ENCODE data around the gene CLEC3B.

Gene CLEC3B

GRCh38 chr3:45003406-45003805, 22.7 kb upstream of the CLEC3B start:
- DNase-seq (ENCODE audit: low read depth), result no peak

- DNase-seq (ENCODE audit: low read depth), result no peak
Measured at GRCh38 chr3:45003859-45004258, 22.2 kb upstream of the CLEC3B start.

- no peak for DNase-seq (ENCODE audit: low read depth)
Measured at GRCh38 chr3:45007091-45007490, 19.0 kb upstream of the CLEC3B start.

- no peak for DNase-seq (ENCODE audit: low read depth)
Measured at GRCh38 chr3:45008117-45008516, 18.0 kb upstream of the CLEC3B start.

DNA sequence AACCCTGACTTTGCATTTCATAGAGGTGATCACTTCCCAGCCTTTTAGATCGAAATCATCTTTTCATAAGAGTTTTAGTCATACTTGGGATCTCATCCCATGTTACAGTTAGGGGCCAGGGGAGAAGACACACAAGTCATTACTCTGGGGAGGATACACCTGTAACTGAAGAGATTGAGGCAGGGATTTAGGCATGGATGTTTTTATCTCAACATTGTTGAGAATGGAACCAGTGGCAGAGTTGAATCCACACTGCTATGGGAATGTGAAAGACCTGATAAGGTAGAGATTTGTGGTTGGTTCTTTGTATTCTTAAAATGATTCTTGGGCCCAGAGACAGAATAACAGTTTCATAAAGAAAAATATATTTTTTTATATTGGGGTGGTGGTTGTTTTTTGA, 16.2 kb upstream of the CLEC3B start:
- DNase-seq (ENCODE audit: low read depth), result no peak

GRCh38 chr3:45010811-45011333, 15.2 kb upstream of the CLEC3B start:
- no peak for DNase-seq (ENCODE audit: low read depth)

- DNase-seq (ENCODE audit: low read depth), result no peak
Measured at GRCh38 chr3:45011756-45012508, 14.2 kb upstream of the CLEC3B start.

- DNase-seq (ENCODE audit: low read depth), result no peak
Measured at GRCh38 chr3:45012577-45012976, 13.5 kb upstream of the CLEC3B start.

DNA sequence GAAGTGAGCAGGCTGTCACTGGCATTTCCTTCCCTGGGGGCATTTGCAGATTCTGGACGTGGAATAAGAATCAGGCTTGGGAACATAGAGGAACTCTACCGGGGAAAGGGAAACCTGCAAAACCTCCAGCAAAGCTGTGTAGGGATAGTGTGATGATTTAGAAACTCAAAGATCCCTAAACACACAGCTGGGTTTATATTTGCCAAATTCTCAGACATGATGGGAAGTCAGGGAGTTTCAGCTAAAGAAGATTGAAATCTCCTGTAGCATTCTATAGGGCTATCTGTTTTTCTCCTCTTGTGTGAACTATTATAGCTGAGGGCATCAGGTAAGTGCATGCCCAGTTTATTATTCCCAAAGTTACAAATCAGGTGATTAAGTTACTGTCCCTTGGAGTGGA, 9.2 kb upstream of the CLEC3B start:
- no peak for DNase-seq (ENCODE audit: low read depth)

- DNase-seq (ENCODE audit: low read depth), result no peak
Measured at GRCh38 chr3:45017821-45018220, 8.3 kb upstream of the CLEC3B start.

GRCh38 chr3:45020534-45020933, 5.6 kb upstream of the CLEC3B start:
- no peak for DNase-seq (ENCODE audit: low read depth)

DNA sequence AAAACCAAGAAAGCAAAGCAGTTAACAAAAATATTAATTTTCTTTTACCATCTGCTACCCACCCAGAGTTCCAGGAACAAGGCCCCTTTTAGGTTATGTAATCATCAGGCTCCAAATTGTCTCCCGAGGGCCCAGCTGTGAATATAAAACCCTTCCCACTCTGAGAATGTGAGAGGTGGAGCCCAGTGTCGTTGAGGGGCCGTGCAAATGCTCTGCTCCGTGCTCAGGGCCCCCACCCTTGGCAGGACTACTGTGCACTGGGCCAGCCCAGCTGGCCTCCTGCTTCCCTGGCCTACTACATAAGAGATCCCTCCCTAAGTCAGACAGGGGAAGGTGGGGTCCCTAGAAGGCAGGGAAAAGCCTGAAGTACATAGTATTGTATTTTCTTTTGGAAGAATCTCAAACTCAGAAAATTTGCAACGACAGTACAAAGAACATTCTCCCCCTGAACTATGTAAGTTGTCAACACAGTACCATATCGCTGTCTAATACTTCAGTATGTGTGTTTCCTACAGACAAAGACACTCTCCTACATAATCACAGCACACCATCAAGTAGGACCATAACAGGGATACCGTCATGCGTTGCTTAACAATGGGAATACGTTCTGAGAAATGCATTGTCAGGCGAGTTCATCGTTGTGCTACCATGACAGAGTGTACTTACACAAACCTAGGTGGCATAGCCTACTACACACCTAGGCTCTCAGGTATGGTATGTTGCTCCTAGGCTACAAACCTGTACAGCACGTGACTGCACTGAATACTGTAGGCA, 4.4 kb upstream of the CLEC3B start:
- no peak for DNase-seq (ENCODE audit: low read depth)

DNA sequence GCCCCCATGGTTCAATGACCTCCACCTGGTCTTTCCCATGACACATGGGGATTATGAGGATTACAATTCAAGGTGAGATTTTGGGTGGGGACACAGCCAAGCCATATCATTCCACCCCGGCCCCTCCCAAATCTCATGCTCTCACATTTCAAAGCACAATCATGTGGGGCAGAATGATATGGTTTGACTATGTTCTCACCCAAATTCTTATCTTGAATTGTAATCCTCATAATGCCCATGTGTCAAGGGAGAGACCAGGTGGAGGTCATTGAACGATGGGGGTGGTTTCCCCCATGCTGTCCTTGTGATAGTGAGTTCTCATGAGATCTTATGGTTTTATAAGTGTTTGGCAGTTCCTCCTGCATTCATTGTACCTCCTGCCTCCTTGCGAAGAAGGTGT, 2.4 kb upstream of the CLEC3B start:
- DNase-seq (ENCODE audit: low read depth), result no peak

DNA sequence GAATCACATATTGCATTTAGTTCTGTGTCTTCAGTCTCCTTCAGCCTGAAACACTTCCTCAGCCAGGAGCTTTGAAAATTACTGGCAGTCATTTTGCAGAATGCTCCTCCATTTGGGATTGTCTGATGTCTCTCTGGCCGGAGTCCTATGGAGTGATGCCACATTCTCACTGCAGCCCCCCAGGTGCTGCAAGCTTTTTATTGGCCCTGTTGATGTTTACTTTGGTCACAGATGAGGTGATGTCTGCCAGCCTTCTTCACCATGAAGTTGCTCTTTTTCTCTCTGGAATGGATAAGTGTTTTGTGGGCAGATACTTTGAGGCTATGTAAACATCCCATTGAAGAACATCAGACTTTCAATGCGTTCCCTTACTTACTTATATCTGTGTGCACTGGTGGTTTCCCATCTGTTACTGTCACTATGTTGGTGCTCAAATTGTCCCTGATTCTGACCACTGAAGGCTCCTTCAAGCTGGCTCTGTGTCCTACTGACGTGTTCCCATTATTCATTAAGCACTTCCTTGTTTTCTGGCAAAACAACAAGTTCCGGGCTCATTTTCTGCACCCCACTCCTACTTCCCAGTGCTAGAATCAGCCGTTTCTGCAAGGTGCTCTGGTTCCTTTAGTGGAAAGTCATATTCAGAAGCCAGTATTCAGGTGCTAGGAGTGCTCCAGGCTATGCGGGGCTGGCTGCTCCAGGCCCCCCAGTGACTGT, 1.4 kb upstream of the CLEC3B start:
- no peak for DNase-seq (ENCODE audit: low read depth)

DNA sequence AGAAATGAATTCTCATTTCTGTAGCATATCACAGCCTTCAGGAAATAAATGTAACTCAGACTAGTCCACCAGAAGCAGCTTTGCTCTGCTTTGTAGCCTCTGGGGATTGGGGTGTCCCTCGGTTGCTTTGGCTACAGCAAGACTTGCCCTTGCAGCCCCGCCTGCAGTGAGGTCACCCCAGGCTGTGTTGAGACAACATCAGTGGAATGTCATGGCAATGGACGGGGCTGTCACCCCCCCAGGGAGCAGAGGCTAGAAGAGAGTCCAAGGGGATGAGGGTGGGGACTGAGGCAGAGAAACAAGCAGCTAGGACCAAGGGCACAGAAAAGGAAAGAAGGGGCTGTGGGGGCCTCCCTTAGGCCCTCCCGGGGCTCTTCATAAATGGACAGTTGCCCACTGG, 854 bp downstream of the CLEC3B start:
- DNase-seq (ENCODE audit: low read depth), result no peak

DNA sequence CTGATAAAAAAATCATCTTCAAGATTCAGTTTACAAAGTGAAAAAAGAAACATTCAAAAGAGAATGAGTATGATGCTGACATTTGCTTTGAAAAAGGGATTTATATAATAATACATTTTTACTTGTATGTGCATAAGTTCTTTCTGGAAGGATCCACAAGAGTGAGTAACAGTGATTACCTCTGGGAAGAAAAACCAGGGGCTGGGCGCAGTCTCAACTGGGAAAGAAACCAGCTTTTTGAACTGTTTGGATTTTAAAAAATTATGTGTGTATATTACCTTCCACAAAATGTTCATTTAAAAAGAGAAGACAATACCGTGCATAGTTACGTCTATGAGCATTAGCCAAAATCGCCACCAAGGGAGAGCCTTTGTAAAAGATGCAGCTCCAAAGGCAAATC, 1.3 kb downstream of the CLEC3B start:
- no peak for DNase-seq (ENCODE audit: low read depth)

DNA sequence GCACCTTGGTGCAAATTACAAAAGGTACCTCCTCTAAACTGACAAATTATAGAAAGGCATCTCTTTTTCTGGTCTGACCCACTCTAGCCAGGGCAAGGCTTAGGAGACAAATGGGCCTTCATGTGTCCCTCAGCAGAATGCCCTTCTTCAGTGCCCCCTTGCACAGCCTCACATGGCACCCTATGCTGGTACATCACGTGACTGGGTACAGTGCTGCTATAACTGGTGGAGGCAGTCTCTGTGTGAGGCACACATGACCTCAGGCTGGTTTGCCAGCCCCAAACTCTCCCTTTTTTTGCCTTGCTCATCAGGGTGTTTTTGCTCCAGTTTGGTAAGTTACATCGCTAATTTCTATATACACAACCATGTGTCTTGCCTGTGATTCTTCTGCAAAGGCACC, 3.1 kb downstream of the CLEC3B start:
- DNase-seq (ENCODE audit: low read depth), result no peak

DNA sequence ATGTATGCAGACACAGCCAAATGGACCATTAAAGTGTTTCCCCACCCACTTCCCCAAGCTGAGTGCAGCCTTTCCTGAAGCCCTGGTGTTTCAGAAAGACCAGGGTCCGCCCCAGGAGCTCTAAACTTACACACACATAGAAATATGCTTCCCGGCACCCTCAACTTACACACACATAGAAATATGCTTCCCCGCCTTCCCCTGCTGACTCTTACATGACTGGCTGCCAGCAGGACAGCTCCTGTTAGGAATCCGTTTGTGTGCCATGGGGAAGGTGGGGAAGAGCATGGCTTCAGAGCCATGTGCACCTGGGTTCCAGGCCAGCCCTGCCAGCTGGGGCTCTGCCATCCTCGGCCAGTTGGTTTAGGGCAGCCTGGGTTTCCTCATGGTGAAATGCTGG, 3.6 kb downstream of the CLEC3B start:
- no peak for DNase-seq (ENCODE audit: low read depth)

DNA sequence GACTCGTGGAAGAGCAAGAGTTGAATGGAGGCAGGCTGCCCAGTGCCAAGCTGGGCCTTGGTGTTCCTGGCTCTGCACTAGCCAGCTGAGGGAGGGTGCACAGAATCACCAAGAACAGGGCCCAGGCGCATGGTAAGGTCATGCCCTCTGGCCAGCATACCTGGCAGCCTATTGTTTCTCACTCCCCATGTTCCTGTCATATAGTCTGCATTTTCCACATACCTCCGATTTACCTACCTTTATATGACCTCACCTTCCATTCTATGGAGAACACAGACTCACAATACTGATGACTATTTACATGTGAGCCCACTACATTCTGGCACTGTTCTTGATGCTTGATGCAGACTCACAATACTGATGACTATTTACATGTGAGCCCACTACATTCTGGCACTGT, 5.4 kb downstream of the CLEC3B start:
- DNase-seq (ENCODE audit: low read depth), result no peak

DNA sequence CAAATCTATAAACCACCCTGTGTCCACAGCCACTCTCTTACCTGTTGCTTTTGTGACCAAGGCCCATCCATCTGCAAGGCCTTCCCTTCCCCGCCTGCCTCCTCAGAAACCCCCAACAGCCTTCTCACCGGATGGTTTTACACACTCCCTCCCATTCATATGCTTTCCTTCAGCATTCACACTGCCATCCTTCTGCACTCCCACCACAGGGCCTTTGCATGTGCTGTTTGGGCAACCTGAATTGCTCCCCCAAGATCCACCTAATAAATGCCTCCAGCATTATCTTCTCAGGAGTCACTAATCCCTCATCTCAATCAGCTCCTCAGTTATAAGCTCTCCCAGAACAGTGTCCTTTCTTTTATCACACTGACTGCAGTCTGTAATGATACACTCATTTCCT, 6.0 kb downstream of the CLEC3B start:
- DNase-seq (ENCODE audit: low read depth), result no peak

GRCh38 chr3:45033791-45034190, 7.7 kb downstream of the CLEC3B start:
- no peak for DNase-seq (ENCODE audit: low read depth)

GRCh38 chr3:45034612-45035252, 8.6 kb downstream of the CLEC3B start:
- DNase-seq (ENCODE audit: low read depth), result no peak

Data from stimulated activated CD4-positive, alpha-beta T cell treated with anti-CD3 and anti-CD28 coated beads, Interleukin-2, amount 100 ng/mL, for 4 hours (primary cell).